Measurements from ENCODE around the gene GRK5. TPM values are rescaled to one million over a fixed set of nuclear protein-coding genes. Genes with fewer than 3 reads are reported as not detected.

GRK5 gene
- total RNA-seq, 1 experiment from 2014 or later = 1.2 TPM

DNA sequence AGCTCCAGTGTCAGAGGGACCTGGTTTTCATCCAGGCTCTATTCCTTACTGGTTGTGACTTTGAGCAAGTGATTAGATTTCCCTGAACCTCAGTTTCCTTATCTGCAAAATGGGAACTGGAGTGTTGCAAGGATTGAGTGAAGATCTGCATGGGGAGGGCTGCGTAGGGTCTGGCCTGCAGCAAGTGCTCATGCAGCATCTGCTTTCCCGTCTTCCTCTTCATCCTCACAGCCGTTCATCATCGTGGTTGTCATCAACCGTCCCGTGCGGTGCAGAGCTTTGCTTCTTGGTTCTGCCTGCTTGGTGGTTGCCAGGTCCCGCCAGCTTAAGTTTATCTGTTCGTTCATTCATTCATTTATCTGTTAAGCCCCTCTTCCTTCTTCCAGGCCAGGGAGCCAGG, 135.0 kb downstream of the GRK5 start:
- no peak overlapping the region for H4K5ac ChIP-seq (ENCODE audit: insufficient read length, low read depth, low read length)
- no peak overlapping the region for H3T11ph ChIP-seq (ENCODE audit: low read length)
- no peak overlapping the region for H3K14ac ChIP-seq (ENCODE audit: insufficient read depth, low read length)
- no peak overlapping the region for H3K4ac ChIP-seq (ENCODE audit: low read depth, low read length)
- Mint-ChIP-seq H3K27ac (no peak overlapping the region), H3K4me1 (peaks cover 0 to 9% of the 10 kb centered on the region in 2 experiments; a peak in 3 of 4 replicates), H3K4me3 (no peak overlapping the region), H3K9me3 (no peaks in the 10 kb centered on the region), H3K27me3 (ENCODE audit: low read depth) (no peaks in the 10 kb centered on the region; the same call in 1 of the 2 replicates), H3K36me3 (ENCODE audit: insufficient read depth in 1 of 3, low read depth in 3 of 3) (no peaks in the 10 kb centered on the region)
- TF ChIP-seq, protein P1, sequence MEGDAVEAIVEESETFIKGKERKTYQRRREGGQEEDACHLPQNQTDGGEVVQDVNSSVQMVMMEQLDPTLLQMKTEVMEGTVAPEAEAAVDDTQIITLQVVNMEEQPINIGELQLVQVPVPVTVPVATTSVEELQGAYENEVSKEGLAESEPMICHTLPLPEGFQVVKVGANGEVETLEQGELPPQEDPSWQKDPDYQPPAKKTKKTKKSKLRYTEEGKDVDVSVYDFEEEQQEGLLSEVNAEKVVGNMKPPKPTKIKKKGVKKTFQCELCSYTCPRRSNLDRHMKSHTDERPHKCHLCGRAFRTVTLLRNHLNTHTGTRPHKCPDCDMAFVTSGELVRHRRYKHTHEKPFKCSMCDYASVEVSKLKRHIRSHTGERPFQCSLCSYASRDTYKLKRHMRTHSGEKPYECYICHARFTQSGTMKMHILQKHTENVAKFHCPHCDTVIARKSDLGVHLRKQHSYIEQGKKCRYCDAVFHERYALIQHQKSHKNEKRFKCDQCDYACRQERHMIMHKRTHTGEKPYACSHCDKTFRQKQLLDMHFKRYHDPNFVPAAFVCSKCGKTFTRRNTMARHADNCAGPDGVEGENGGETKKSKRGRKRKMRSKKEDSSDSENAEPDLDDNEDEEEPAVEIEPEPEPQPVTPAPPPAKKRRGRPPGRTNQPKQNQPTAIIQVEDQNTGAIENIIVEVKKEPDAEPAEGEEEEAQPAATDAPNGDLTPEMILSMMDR (conservative IDR thresholded peaks at IDR 0.05) = no peak
- H3K27me3 ChIP-seq (ENCODE audit: insufficient read depth, low read length) = no peaks in the 10 kb centered on the region
- H3K23ac ChIP-seq (ENCODE audit: insufficient read length, low read depth, low read length) = no peak overlapping the region
- H2BK15ac ChIP-seq (ENCODE audit: low read depth, low read length) = no peak overlapping the region
- H4K8ac ChIP-seq (replicated peaks; ENCODE audit: insufficient read length, low read depth, low read length) = no peak overlapping the region
- DNase-seq = no peak
- H3K4me2 ChIP-seq (ENCODE audit: insufficient read depth, insufficient read length, low read length) = no peak overlapping the region
- H2BK120ac ChIP-seq (ENCODE audit: low read depth, low read length, poor library complexity, severe bottlenecking) = no peak overlapping the region
- no peak overlapping the region for H3K56ac ChIP-seq (ENCODE audit: insufficient read length, low read depth, low read length)
- H3K27ac ChIP-seq (ENCODE audit: insufficient read length, low read depth, low read length) = no peak overlapping the region
- no CpG with 5 or more reads among the region's 9 CpGs for WGBS (ENCODE audit: extremely low coverage, insufficient read length, low lambda C conversion rate)
- H3K18ac ChIP-seq (ENCODE audit: insufficient read length, low read depth, low read length) = no peak overlapping the region
- H3K4me1 ChIP-seq (ENCODE audit: insufficient read depth, low read length) = no peaks in the 10 kb centered on the region
- H3K79me1 ChIP-seq (ENCODE audit: insufficient read depth, low read depth, low read length, poor library complexity, severe bottlenecking) = no peaks in the 10 kb centered on the region
- no peaks in the 10 kb centered on the region for H3K79me2 ChIP-seq (ENCODE audit: insufficient read depth, low read length)
- H2BK20ac ChIP-seq (ENCODE audit: low read depth, low read length, poor library complexity, severe bottlenecking) = no peak overlapping the region
- no peaks in the 10 kb centered on the region for H3K23me2 ChIP-seq (ENCODE audit: insufficient read length, low read depth, low read length, poor library complexity, severe bottlenecking)
- no peaks in the 10 kb centered on the region for H3K9me3 ChIP-seq (ENCODE audit: control insufficient read depth, low read depth, low read length)
- H4K20me1 ChIP-seq (ENCODE audit: control insufficient read depth, insufficient read depth, insufficient read length) = no peaks in the 10 kb centered on the region
- no peak overlapping the region for H2AK5ac ChIP-seq (ENCODE audit: insufficient read length, low read length)
- no peak overlapping the region for H2BK5ac ChIP-seq (ENCODE audit: insufficient read length, low read length)
- no peak overlapping the region for H2BK12ac ChIP-seq (ENCODE audit: insufficient read length, low read depth, low read length)
- no peak overlapping the region for H3K9ac ChIP-seq (ENCODE audit: extremely low read depth, insufficient read length, low read length)
- no peak overlapping the region for H2AFZ ChIP-seq (ENCODE audit: low read length)
- H4K91ac ChIP-seq (ENCODE audit: insufficient read length, low read depth, low read length) = no peak overlapping the region

All from H9 (cell line).